ENCODE measurements around the gene MOB3B. TPM values are rescaled to one million over a fixed set of nuclear protein-coding genes. Genes with fewer than 3 reads are reported as not detected.

MOB3B gene
- total RNA-seq, 1 donor from 2014 or later, result 21.8 TPM

- no peak overlapping the region for H3K27ac Mint-ChIP-seq (ENCODE audit: unreplicated experiment)
Measured at GRCh38 chr9:27382975-27383374, 146.6 kb downstream of the MOB3B start.

GRCh38 chr9:27382308-27382707, 147.3 kb downstream of the MOB3B start:
- DNase-seq (ENCODE audit: low read depth, low spot score), result no peak
- H3K27ac Mint-ChIP-seq (ENCODE audit: unreplicated experiment), result peak overlapping the region; percentile 62
- H3K4me1 Mint-ChIP-seq, result peaks cover 9% of the 10 kb centered on the region
- H3K9me3 Mint-ChIP-seq, result no peaks in the 10 kb centered on the region
- peaks cover 5% of the 10 kb centered on the region for H3K36me3 Mint-ChIP-seq (ENCODE audit: low read depth)
- no peak for TF ChIP-seq CTCF (conservative IDR thresholded peaks at IDR 0.05)
- no peak overlapping the region for H3K4me3 Mint-ChIP-seq
- no peaks in the 10 kb centered on the region for H3K27me3 Mint-ChIP-seq (ENCODE audit: low read depth)

More at GRCh38 chr9:27382975-27383374, 146.6 kb downstream of the MOB3B start:
- Mint-ChIP-seq H3K4me3 (no peak overlapping the region), H3K4me1 (peaks cover 6% of the 10 kb centered on the region), H3K36me3 (ENCODE audit: low read depth) (peaks cover 5% of the 10 kb centered on the region), H3K27me3 (ENCODE audit: low read depth) (no peaks in the 10 kb centered on the region), H3K9me3 (no peaks in the 10 kb centered on the region)
- DNase-seq (ENCODE audit: low read depth, low spot score), result no peak
- TF ChIP-seq CTCF (conservative IDR thresholded peaks at IDR 0.05), result no peak

- Mint-ChIP-seq H3K4me3 (no peak overlapping the region), H3K27ac (ENCODE audit: unreplicated experiment) (no peak overlapping the region), H3K36me3 (ENCODE audit: low read depth) (peaks cover 5% of the 10 kb centered on the region), H3K4me1 (peaks cover 9% of the 10 kb centered on the region), H3K27me3 (ENCODE audit: low read depth) (no peaks in the 10 kb centered on the region), H3K9me3 (no peaks in the 10 kb centered on the region)
- no peak for TF ChIP-seq CTCF (conservative IDR thresholded peaks at IDR 0.05)
- no peak for DNase-seq (ENCODE audit: low read depth, low spot score)
Measured at GRCh38 chr9:27379311-27380251, 150.0 kb downstream of the MOB3B start.

GRCh38 chr9:27377811-27378456, 151.7 kb downstream of the MOB3B start:
- TF ChIP-seq CTCF (conservative IDR thresholded peaks at IDR 0.05), result no peak
- no peak for DNase-seq (ENCODE audit: low read depth, low spot score)
- H3K4me3 Mint-ChIP-seq, result no peak overlapping the region
- no peaks in the 10 kb centered on the region for H3K27me3 Mint-ChIP-seq (ENCODE audit: low read depth)
- H3K9me3 Mint-ChIP-seq, result no peaks in the 10 kb centered on the region
- peaks cover 9% of the 10 kb centered on the region for H3K4me1 Mint-ChIP-seq
- no peak overlapping the region for H3K27ac Mint-ChIP-seq (ENCODE audit: unreplicated experiment)
- peaks cover 5% of the 10 kb centered on the region for H3K36me3 Mint-ChIP-seq (ENCODE audit: low read depth)

GRCh38 chr9:27377147-27377807, 152.3 kb downstream of the MOB3B start:
- H3K27ac Mint-ChIP-seq (ENCODE audit: unreplicated experiment), result no peak overlapping the region
- H3K27me3 Mint-ChIP-seq (ENCODE audit: low read depth), result no peaks in the 10 kb centered on the region
- no peak overlapping the region for H3K4me3 Mint-ChIP-seq
- no peak for TF ChIP-seq CTCF (conservative IDR thresholded peaks at IDR 0.05)
- DNase-seq (ENCODE audit: low read depth, low spot score), result no peak
- H3K4me1 Mint-ChIP-seq, result peaks cover 8% of the 10 kb centered on the region
- H3K9me3 Mint-ChIP-seq, result no peaks in the 10 kb centered on the region
- H3K36me3 Mint-ChIP-seq (ENCODE audit: low read depth), result peaks cover 5% of the 10 kb centered on the region
